Measurements from ENCODE around the gene DCXR.

DCXR gene

DNA sequence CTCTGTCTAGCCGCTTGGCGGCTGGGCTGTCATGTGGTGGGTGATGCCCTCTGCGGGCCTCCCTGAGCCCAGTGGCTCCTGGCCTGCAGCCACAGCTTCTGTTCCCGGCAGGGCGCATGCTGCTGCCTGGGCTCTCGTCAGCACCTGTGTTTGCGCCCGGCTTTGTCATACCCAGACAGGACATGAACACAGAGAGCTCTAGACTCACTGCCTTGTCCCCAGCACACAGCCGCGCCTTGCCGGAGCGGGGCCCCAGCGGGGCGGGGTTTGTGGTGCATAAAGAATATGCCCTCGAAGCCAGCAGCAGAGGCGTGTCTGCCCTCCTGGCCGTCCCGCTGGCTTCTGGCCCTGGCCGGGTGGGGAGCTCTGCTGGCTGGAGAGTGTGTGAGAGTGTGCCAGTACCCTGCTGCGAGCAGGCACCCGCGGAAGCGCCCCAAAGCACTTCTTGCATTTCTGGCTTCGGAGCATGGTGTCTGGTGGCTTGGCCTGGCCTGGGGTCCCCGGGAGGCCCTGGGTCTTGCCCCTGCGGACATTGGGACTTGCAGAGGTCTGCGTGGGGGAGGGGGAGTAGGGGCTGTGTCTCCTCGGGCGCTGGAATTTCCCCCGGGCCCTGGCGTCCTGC, 45.7 kb downstream of the DCXR start:
- no peaks in the 10 kb centered on the region for H3K9me3 Mint-ChIP-seq
- H3K4me3 Mint-ChIP-seq: no peak overlapping the region
- no peak for ATAC-seq (replicated peaks)
- DNase-seq: no peak
- no peaks in the 10 kb centered on the region for H3K27me3 Mint-ChIP-seq
- peaks cover 9 to 12% of the 10 kb centered on the region in 2 donors for H3K4me1 Mint-ChIP-seq (ENCODE audit: low read depth in 2 of 2)
- no peak overlapping the region for H3K27ac Mint-ChIP-seq
- peaks cover 12% of the 10 kb centered on the region for H3K36me3 Mint-ChIP-seq (ENCODE audit: insufficient read depth)

DNA sequence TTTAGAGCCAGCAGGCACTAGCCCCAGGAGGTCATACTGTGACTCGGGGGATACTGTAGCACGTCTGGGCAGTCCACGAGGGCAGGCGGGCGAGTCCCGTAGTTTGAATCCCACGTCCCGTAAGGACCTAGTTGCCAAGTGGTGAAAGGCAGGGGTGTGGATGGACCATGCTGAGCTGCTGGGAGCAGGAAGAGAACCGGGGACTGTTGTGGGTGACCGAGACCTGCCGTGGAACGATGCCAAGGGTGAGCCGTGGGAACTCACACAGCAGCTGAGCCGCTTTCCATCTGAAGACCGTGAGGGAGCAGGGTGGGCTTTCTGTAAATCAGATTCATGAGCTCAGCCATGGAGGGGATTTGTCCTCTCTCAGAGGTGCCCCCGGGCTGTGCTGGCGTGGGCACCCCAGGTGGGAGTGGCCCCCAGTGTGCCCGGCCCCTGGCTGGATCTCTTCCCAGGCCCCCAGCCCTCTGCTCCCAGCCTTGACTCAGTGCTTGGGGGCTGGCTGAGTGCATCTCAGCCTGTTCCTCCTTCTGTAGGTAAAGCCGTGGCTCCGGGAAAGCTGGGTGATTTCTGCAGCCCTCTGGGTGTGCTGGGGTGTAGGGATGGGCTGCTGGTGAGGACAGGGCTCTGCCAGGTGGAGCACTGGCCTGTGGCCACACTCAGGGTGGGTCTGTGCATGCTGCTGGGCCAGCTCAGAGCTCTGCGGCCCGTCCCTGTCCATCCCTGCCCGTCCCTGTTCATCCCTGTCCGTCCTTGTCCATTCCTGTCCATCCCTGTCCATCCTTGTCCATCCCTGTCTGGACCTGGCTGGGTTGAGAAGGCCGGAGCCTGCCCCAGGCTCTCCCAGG, 46.4 kb downstream of the DCXR start:
- Mint-ChIP-seq H3K36me3 (ENCODE audit: insufficient read depth) (peaks cover 13% of the 10 kb centered on the region), H3K27me3 (no peaks in the 10 kb centered on the region), H3K27ac (no peak overlapping the region), H3K4me3 (no peak overlapping the region), H3K4me1 (ENCODE audit: low read depth in 2 of 2) (peaks cover 11 to 16% of the 10 kb centered on the region in 2 donors), H3K9me3 (no peaks in the 10 kb centered on the region)
- DNase-seq (no peak), ATAC-seq (replicated peaks) (no peak)

DNA sequence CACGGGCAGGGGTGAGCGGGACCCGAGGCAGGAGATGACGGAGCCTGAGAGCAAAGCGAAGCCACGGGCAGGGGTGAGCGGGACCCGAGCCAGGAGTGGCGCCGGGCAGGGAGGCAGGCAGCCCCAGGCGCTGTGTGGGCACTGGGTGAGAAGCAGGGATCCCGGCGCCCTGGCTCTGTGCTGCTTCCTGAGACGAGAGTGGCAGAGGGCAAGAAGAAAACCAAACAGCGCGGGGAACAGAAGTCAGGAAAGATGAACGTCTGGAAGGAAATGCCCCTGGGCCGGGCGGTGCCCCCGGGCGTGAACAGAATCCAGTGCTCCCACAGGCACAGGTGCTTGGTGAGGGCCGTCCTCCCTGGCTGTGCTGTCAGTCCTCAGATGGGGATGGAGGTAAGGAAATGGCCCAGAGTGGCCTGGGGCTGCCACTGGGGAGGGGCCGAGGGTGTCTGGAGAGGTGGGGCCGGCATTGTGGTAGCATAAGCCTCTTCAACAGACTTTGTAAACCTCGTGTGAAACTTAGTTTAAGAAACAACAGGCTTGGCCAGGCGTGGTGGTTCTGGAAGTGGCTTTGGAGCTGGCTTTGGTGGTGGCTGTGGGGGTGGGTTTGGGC, 50.2 kb downstream of the DCXR start:
- Mint-ChIP-seq H3K4me3 (no peak overlapping the region), H3K4me1 (ENCODE audit: low read depth in 2 of 2) (peaks cover 11 to 23% of the 10 kb centered on the region in 2 donors), H3K27me3 (no peaks in the 10 kb centered on the region), H3K9me3 (no peaks in the 10 kb centered on the region), H3K36me3 (ENCODE audit: insufficient read depth) (peaks cover 25% of the 10 kb centered on the region), H3K27ac (no peak overlapping the region)
- DNase-seq (no peak), ATAC-seq (replicated peaks) (no peak)

DNA sequence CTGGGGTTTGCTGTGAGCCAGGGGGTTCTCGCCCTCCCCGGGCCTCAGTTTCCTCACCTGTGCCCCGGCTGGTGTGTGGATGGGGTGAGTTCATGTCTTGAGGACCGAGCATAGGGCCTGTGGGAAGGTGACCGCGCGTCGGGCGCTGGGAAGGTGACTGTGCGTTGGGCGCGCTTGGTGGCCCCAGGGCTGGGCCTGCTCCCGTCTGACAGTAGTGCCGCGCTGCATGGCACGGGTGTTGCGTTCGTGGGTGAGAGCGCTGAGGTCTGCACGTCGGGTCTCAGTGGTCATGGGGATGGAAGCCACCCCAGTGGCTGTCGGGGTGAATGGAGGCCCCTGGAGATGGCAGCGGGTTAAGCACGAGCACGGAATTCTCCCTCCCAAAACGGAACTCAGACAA, 50.9 kb downstream of the DCXR start:
- DNase-seq (no peak), ATAC-seq (replicated peaks) (no peak)
- H3K4me1 Mint-ChIP-seq (ENCODE audit: low read depth in 2 of 2): peaks cover 11 to 24% of the 10 kb centered on the region in 2 donors
- no peaks in the 10 kb centered on the region for H3K9me3 Mint-ChIP-seq
- H3K36me3 Mint-ChIP-seq (ENCODE audit: insufficient read depth): peaks cover 25% of the 10 kb centered on the region
- H3K4me3 Mint-ChIP-seq: no peak overlapping the region
- no peaks in the 10 kb centered on the region for H3K27me3 Mint-ChIP-seq
- H3K27ac Mint-ChIP-seq: no peak overlapping the region

All from effector memory CD8-positive, alpha-beta T cell (primary cell).